HepG2 (cell line): ENCODE data around the gene ZNF217. TPM values are rescaled to one million over a fixed set of nuclear protein-coding genes. Genes with fewer than 3 reads are reported as not detected.
A peak's percentile ranks its signal among the peaks of the same experiment; 100 is the strongest.

Source experiments
- ATAC-seq: fragments of 200-7000 bp; cut with Tn5 transposase; 3 replicates; pipeline ENCODE4 v1.9.1; 2020; ENCODE audit warnings: mild to moderate bottlenecking, moderate library complexity
- BruUV-seq: library from RNA; stranded (reverse); fragments of 400-500 nt; replicated peaks from 2 replicates; lab custom pipeline; 2021; lab: Mats Ljungman, UMichigan
- CTCF ChIA-PET: fragments of 300-600 bp; formaldehyde crosslinking; extraction: SDS; loops from one replicate; lab custom pipeline; 2021; ENCODE audit warnings: low total read pairs, inconsistent platforms, low intra/inter-chr PET ratio; lab: Yijun Ruan, JAX
- POLR2A ChIA-PET: fragments of 350-600 bp; sonication (Branson Sonifier 250); formaldehyde crosslinking; loops from one replicate; lab custom pipeline; 2020; ENCODE audit warnings: antibody characterized with exemption, inconsistent platforms; lab: Yijun Ruan, JAX
- DNase-seq: peaks from one replicate; pipeline ENCODE4 v3.0.0-alpha.2; 2015; ENCODE audit warnings: low spot score
- FAIRE-seq: peaks from 3 replicates; lab custom pipeline; 2011; peaks lifted over from hg19 to GRCh38; lab: Jason Lieb, UNC
- H2AFZ ChIP-seq: one replicate; pipeline ENCODE4 v1.6.1; 2011; ENCODE audit warnings: low read length, inconsistent platforms
- H3K27ac ChIP-seq: fragments of 300-600 bp; 3 replicates; pipeline ENCODE4 v1.8.0; 2011; ENCODE audit warnings: mixed run types, mild to moderate bottlenecking, mixed read lengths, low read length, inconsistent platforms; ENCODE audit not compliant: insufficient read depth; ENCODE audit errors: extremely low read length
- H3K27me3 ChIP-seq, 2 experiments: fragments of 200-600 bp in 1 of 2; 2 replicates in 1 of 2; 3 replicates in 1 of 2; pipeline versions ENCODE4 v1.6.0 to v1.8.0; 2011; ENCODE audit warnings: low read length in 2 of 2, mild to moderate bottlenecking in 2 of 2, moderate library complexity in 2 of 2, inconsistent platforms in 1 of 2; ENCODE audit not compliant: insufficient read depth in 2 of 2, control insufficient read depth in 1 of 2
- H3K36me3 ChIP-seq, 2 experiments: fragments of 200-600 bp in 1 of 2; replicated peaks in 1 of 2; 2 replicates in 1 of 2; 3 replicates in 1 of 2; pipeline versions ENCODE4 v1.5.1 to v1.8.0; 2011; ENCODE audit warnings: low read length in 2 of 2, inconsistent platforms in 1 of 2; ENCODE audit not compliant: insufficient read depth in 2 of 2, control insufficient read depth in 1 of 2
- H3K4me1 ChIP-seq: 2 replicates; pipeline ENCODE4 v1.5.1; 2012; ENCODE audit warnings: low read length, inconsistent platforms; ENCODE audit not compliant: insufficient read depth
- H3K4me2 ChIP-seq: 2 replicates; pipeline ENCODE4 v1.6.0; 2011; ENCODE audit warnings: low read depth, low read length, inconsistent platforms
- H3K4me3 ChIP-seq, 3 experiments: fragments of 200-600 bp in 1 of 3; sonication (generic), shearing (Covaris generic) in 1 of 3; replicated peaks in 1 of 3; 2 replicates each; pipeline ENCODE4 v1.5.1; 2011 to 2016; ENCODE audit warnings: low read length in 3 of 3, inconsistent platforms in 2 of 3, low read depth in 2 of 3, mild to moderate bottlenecking in 2 of 3, control low read depth in 1 of 3, mixed read lengths in 1 of 3; ENCODE audit not compliant: insufficient read depth in 1 of 3
- H3K79me2 ChIP-seq: one replicate; pipeline ENCODE4 v1.6.1; 2011; ENCODE audit warnings: low read length, inconsistent platforms; ENCODE audit not compliant: insufficient read depth
- H3K9ac ChIP-seq: 2 replicates; pipeline ENCODE4 v1.6.0; 2011; ENCODE audit warnings: mild to moderate bottlenecking, low read depth, low read length, inconsistent platforms; ENCODE audit not compliant: insufficient read depth
- H3K9me3 ChIP-seq: 2 replicates; pipeline ENCODE4 v1.5.1; 2012; ENCODE audit warnings: mild to moderate bottlenecking, low read length
- H4K20me1 ChIP-seq: 2 replicates; pipeline ENCODE4 v1.6.0; 2011; ENCODE audit warnings: inconsistent platforms, mild to moderate bottlenecking, low read length, moderate library complexity; ENCODE audit not compliant: insufficient read depth
- CHD2 ChIP-seq: IDR thresholded peaks from 2 replicates; pipeline ENCODE4 v1.6.1; 2011; ENCODE audit warnings: low read depth, low read length, improper control_type of control experiment
- CREM ChIP-seq, 2 experiments: sonication (generic) in 1 of 2; formaldehyde crosslinking in 1 of 2; IDR thresholded peaks; 2 replicates each; pipeline versions ENCODE4 v1.4.0 to v1.6.1; 2016 to 2020; ENCODE audit warnings: antibody characterized with exemption in 1 of 2, mild to moderate bottlenecking in 1 of 2, missing genetic modification reagents in 1 of 2
- ELF1 ChIP-seq: sonication (generic); formaldehyde crosslinking; IDR thresholded peaks from 2 replicates; pipeline ENCODE4 v1.4.0; 2020; ENCODE audit warnings: missing genetic modification reagents
- EP300 ChIP-seq, 3 experiments: sonication (generic) in 1 of 3; formaldehyde crosslinking in 1 of 3; IDR thresholded peaks; 2 replicates each; pipeline versions ENCODE4 v1.5.1 to v1.6.1; 2011 to 2020; ENCODE audit warnings: low read depth in 2 of 3, low read length in 2 of 3, borderline replicate concordance in 1 of 3, improper control_type of control experiment in 1 of 3, mild to moderate bottlenecking in 1 of 3, missing genetic modification reagents in 1 of 3, moderate library complexity in 1 of 3
- FOXA3 ChIP-seq: IDR thresholded peaks from 2 replicates; pipeline ENCODE4 v1.6.1; 2016; ENCODE audit warnings: missing genetic modification reagents, missing compliant biosample characterization
- HES4 ChIP-seq: sonication (generic); formaldehyde crosslinking; IDR thresholded peaks from 2 replicates; pipeline ENCODE4 v1.9.0; 2021; ENCODE audit warnings: mild to moderate bottlenecking, missing genetic modification reagents, borderline replicate concordance
- HNRNPL ChIP-seq: fragments of 200-400 bp; formaldehyde crosslinking; IDR thresholded peaks from 2 replicates; pipeline ENCODE4 v1.6.1; 2017; ENCODE audit warnings: mild to moderate bottlenecking, low read depth, low read length
- HOXA9 ChIP-seq: sonication (generic); formaldehyde crosslinking; IDR thresholded peaks from 2 replicates; pipeline ENCODE4 v1.8.1; 2022; ENCODE audit warnings: missing genetic modification reagents, mild to moderate bottlenecking, moderate library complexity, borderline replicate concordance
- KLF12 ChIP-seq: sonication (generic); formaldehyde crosslinking; IDR thresholded peaks from 2 replicates; pipeline ENCODE4 v1.4.0; 2020; ENCODE audit warnings: missing genetic modification reagents, borderline replicate concordance
- NFE2L2 ChIP-seq: fragments of 150-350 bp; IDR thresholded peaks from 2 replicates; pipeline ENCODE4 v1.6.1; 2014; ENCODE audit warnings: low read length
- PCBP1 ChIP-seq: fragments of 200-400 bp; formaldehyde crosslinking; IDR thresholded peaks from 2 replicates; pipeline ENCODE4 v1.6.1; 2017; ENCODE audit warnings: mild to moderate bottlenecking, low read depth, low read length, borderline replicate concordance
- RARA ChIP-seq: IDR thresholded peaks from 2 replicates; pipeline ENCODE4 v1.6.1; 2016; ENCODE audit warnings: missing genetic modification reagents, missing compliant biosample characterization
- SAP130 ChIP-seq: IDR thresholded peaks from 2 replicates; pipeline ENCODE4 v1.6.1; 2016; ENCODE audit warnings: low read depth
- SIX4 ChIP-seq: sonication (generic); formaldehyde crosslinking; IDR thresholded peaks from 2 replicates; pipeline ENCODE4 v1.4.0; 2020; ENCODE audit warnings: missing genetic modification reagents
- SOX13 ChIP-seq, 3 experiments: fragments of 450-650 bp in 1 of 3; sonication (generic) in 1 of 3; formaldehyde crosslinking in 1 of 3; IDR thresholded peaks in 2 of 3; conservative IDR thresholded peaks in 1 of 3; 2 replicates each; pipeline versions ENCODE4 v1.5.0 to v1.6.1; 2016 to 2020; ENCODE audit warnings: antibody characterized with exemption in 1 of 3, mild to moderate bottlenecking in 1 of 3, missing compliant biosample characterization in 1 of 3, missing genetic modification reagents in 1 of 3, moderate library complexity in 1 of 3
- SOX5 ChIP-seq: IDR thresholded peaks from 2 replicates; pipeline ENCODE4 v1.6.1; 2016; ENCODE audit warnings: borderline replicate concordance
- TARDBP ChIP-seq: sonication (generic); formaldehyde crosslinking; IDR thresholded peaks from 2 replicates; pipeline ENCODE4 v1.8.0; 2022; ENCODE audit warnings: mild to moderate bottlenecking, missing genetic modification reagents
- TSC22D2 ChIP-seq: sonication (generic); formaldehyde crosslinking; IDR thresholded peaks from 2 replicates; pipeline ENCODE4 v1.5.1; 2020; ENCODE audit warnings: missing genetic modification reagents, mild to moderate bottlenecking, borderline replicate concordance
- ZKSCAN5 ChIP-seq: sonication (generic); formaldehyde crosslinking; IDR thresholded peaks from 2 replicates; pipeline ENCODE4 v1.5.1; 2020; ENCODE audit warnings: mild to moderate bottlenecking, missing genetic modification reagents
- ZNF207 ChIP-seq: fragments of 450-650 bp; IDR thresholded peaks from 2 replicates; pipeline ENCODE4 v1.6.1; 2016; ENCODE audit warnings: antibody characterized with exemption, borderline replicate concordance
- ZNF24 ChIP-seq: fragments of 450-650 bp; IDR thresholded peaks from 2 replicates; pipeline ENCODE4 v1.6.1; 2017; ENCODE audit warnings: antibody characterized with exemption, mild to moderate bottlenecking
- ZNF367 ChIP-seq: sonication (generic); formaldehyde crosslinking; IDR thresholded peaks from 2 replicates; pipeline ENCODE4 v1.4.0; 2020; ENCODE audit warnings: missing genetic modification reagents, borderline replicate concordance
- ZNF572 ChIP-seq: sonication (generic); formaldehyde crosslinking; IDR thresholded peaks from 2 replicates; pipeline ENCODE4 v1.5.1; 2020; ENCODE audit warnings: mild to moderate bottlenecking, missing genetic modification reagents
- ZNF589 ChIP-seq: sonication (generic); formaldehyde crosslinking; conservative IDR thresholded peaks from 2 replicates; pipeline ENCODE4 v1.8.0; 2022; ENCODE audit warnings: mild to moderate bottlenecking, moderate library complexity, missing genetic modification reagents
- ZNF790 ChIP-seq: sonication (generic); formaldehyde crosslinking; IDR thresholded peaks from 2 replicates; pipeline ENCODE4 v1.8.0; 2022; ENCODE audit warnings: missing genetic modification reagents, mild to moderate bottlenecking, borderline replicate concordance
- WGBS: methylation state at CpG from one replicate; pipeline ENCODE4 v1.1.6; 2017; ENCODE audit warnings: low lambda C conversion rate; 5-methylcytosine and 5-hydroxymethylcytosine counted together
- in situ Hi-C: cut with HindIII; loops from 2 replicates; pipeline ENCODE4 v1.10.0; 2017; ENCODE audit warnings: low pct_unique_long_range_greater_than_20kb; ENCODE audit not compliant: extremely low pct_ligation_motif_present
- intact Hi-C: fragments of 100-400 bp; cut with micrococcal nuclease; formaldehyde crosslinking; loops from one replicate; pipeline ENCODE4 v1.10.0; 2022; ENCODE audit not compliant: unreplicated experiment
- polyA plus RNA-seq, 8 experiments: library from polyadenylated mRNA; depleted of rRNA in 3 of 8; stranded (reverse) in 7 of 8; unstranded in 1 of 8; fragments of >200 nt; fragmentation: Illumina TruSeq in 4 of 8; extraction: Trizol in 4 of 8; gene quantifications; 2 replicates each; pipeline versions ENCODE4 v1.2.1 to v1.2.3, GENCODE V29; 2011 to 2016; ENCODE audit warnings: low read depth in 4 of 8, missing spikeins in 1 of 8, mixed read lengths in 1 of 8; ENCODE audit not compliant: insufficient read depth in 1 of 8
- total RNA-seq, 5 experiments: library from RNA; depleted of rRNA; stranded (reverse); fragments of >200 nt; fragmentation: Illumina TruSeq; extraction: Trizol; gene quantifications; 2 replicates each; pipeline ENCODE4 v1.2.3, GENCODE V29; 2016; ENCODE audit warnings: low read depth in 1 of 5
- TF ChIP-seq, protein P1 (sequence below): sonication (generic); formaldehyde crosslinking; IDR thresholded peaks from 2 replicates; pipeline ENCODE4 v1.4.0; 2020; ENCODE audit warnings: missing genetic modification reagents

Gene ZNF217
- total and polyA plus RNA-seq, 2 of the 13 experiments (the other 11 are each of a cell fraction or from before 2014, with no cell fraction given): 22.3 to 29.8 TPM

DNA sequence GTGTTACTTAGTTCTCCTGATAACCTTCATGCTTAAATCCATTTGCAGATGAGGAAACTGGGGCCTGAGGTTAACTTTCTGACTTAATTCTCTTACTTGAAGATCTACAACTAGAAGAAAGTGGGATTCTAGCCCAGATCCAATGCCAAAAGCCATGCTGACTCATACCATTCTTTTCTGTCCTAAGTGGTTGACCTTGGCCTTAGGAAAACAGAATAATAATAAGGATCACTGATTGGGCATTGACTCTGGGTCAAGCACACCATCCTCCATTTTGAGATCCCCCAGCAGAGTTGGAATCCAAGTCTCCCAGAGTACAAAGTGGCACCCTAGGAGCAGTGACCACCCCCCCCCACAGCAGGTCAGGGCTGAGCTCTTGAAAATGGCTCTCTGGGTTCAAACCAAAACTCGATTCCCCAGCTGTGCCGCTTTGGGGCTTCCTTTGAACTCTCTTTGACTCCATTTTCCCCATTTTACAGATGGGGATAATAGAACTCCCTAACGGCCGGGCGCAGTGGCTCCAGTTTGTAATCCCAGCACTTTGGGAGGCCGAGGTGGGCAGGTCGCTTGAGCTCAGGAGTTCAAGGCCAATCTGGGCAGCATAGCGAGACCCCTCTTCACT is 12.8 kb upstream of the ZNF217 start:
- ATAC-seq (no peak; the same call in 2 of the 3 replicates), FAIRE-seq (no peak), DNase-seq (peak; percentile 50)
- H3K4me3 ChIP-seq: no peak overlapping the region
- no peaks in the 10 kb centered on the region for H4K20me1 ChIP-seq
- no peak overlapping the region for H3K27ac ChIP-seq
- in situ Hi-C loops (no loop called here), intact Hi-C loops (no loop called here)
- peak overlapping the region; percentile 9; the same call in 1 of the 2 replicates for H3K4me2 ChIP-seq
- no peaks in the 10 kb centered on the region for H3K27me3 ChIP-seq
- no peak overlapping the region for H2AFZ ChIP-seq
- H3K9ac ChIP-seq: no peak overlapping the region
- no peaks in the 10 kb centered on the region for H3K36me3 ChIP-seq
- POLR2A ChIA-PET: interaction anchor here (1.5 to 3.1 kb wide), 2 partner anchors 10 to 17 kb away, joined by 7 to 15 read pairs; no protein-coding TSS in a partner anchor
- CTCF ChIA-PET: no interaction called here
- 87% methylated on average over 8 of the region's 8 CpGs for WGBS
- H3K4me1 ChIP-seq: peaks cover 31% of the 10 kb centered on the region
- no peaks in the 10 kb centered on the region for H3K9me3 ChIP-seq
- H3K79me2 ChIP-seq: no peaks in the 10 kb centered on the region
- BruUV-seq: no TSS peak
- TF ChIP-seq SOX13 (IDR thresholded peaks at IDR 0.05): no peak
- peak in 1 of 2 experiments; percentile 78; a peak in 2 of 4 replicates for TF ChIP-seq SOX13 (CRISPR knock-in tag; conservative IDR thresholded peaks at IDR 0.05 in 1 of 2, IDR thresholded peaks at IDR 0.05 in 1 of 2)
- TF ChIP-seq ZNF24: 0 out of 2 replicates have a peak, but pooled peaks have one; percentile 7
- no peak for TF ChIP-seq KLF12 (CRISPR knock-in tag)
- TF ChIP-seq ZNF572 (CRISPR knock-in tag): no peak
- no peak for TF ChIP-seq ZNF367 (CRISPR knock-in tag)
- TF ChIP-seq NFE2L2: peak; percentile 36; the same call in 1 of the 2 replicates
- TF ChIP-seq CHD2: no peak
- TF ChIP-seq TSC22D2 (CRISPR knock-in tag): no peak
- 0 out of 2 replicates have a peak, but pooled peaks have one; percentile 13 for TF ChIP-seq RARA
- TF ChIP-seq ELF1 (CRISPR knock-in tag): no peak
- TF ChIP-seq ZNF790 (CRISPR knock-in tag): no peak
- TF ChIP-seq, protein P1, sequence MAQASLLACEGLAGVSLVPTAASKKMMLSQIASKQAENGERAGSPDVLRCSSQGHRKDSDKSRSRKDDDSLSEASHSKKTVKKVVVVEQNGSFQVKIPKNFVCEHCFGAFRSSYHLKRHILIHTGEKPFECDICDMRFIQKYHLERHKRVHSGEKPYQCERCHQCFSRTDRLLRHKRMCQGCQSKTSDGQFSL: 0 out of 2 replicates have a peak, but pooled peaks have one; percentile 45
- no peak for TF ChIP-seq SIX4 (CRISPR knock-in tag)
- TF ChIP-seq SOX5 (CRISPR knock-in tag): peak; percentile 71; the same call in 1 of the 2 replicates
- 0 out of 2 replicates have a peak, but pooled peaks have one; percentile 24 for TF ChIP-seq FOXA3 (CRISPR knock-in tag)
- TF ChIP-seq PCBP1: no peak
- TF ChIP-seq ZNF207: no peak
- no peak for TF ChIP-seq HNRNPL
- TF ChIP-seq ZKSCAN5 (CRISPR knock-in tag): no peak
- 0 out of 4 replicates have a peak, but pooled peaks of 1 of the 2 experiments have one; percentile 13 for TF ChIP-seq EP300 (IDR thresholded peaks at IDR 0.05; ENCODE audit: low read depth in 2 of 2, low read length in 2 of 2)
- TF ChIP-seq EP300 (CRISPR knock-in tag; IDR thresholded peaks at IDR 0.05; ENCODE audit: borderline replicate concordance): no peak
- TF ChIP-seq ZNF589 (CRISPR knock-in tag): no peak
- no peak for TF ChIP-seq SAP130 (CRISPR knock-in tag)
- TF ChIP-seq HES4: no peak
- peak; percentile 31; the same call in 1 of the 2 replicates for TF ChIP-seq TARDBP (CRISPR knock-in tag)
- peak; percentile 20; the same call in 1 of the 2 replicates for TF ChIP-seq CREM (IDR thresholded peaks at IDR 0.05)
- no peak for TF ChIP-seq CREM (CRISPR knock-in tag; IDR thresholded peaks at IDR 0.05)
- TF ChIP-seq HOXA9: no peak
